ENCODE results near the gene ANKMY1.

ANKMY1 gene

DNA sequence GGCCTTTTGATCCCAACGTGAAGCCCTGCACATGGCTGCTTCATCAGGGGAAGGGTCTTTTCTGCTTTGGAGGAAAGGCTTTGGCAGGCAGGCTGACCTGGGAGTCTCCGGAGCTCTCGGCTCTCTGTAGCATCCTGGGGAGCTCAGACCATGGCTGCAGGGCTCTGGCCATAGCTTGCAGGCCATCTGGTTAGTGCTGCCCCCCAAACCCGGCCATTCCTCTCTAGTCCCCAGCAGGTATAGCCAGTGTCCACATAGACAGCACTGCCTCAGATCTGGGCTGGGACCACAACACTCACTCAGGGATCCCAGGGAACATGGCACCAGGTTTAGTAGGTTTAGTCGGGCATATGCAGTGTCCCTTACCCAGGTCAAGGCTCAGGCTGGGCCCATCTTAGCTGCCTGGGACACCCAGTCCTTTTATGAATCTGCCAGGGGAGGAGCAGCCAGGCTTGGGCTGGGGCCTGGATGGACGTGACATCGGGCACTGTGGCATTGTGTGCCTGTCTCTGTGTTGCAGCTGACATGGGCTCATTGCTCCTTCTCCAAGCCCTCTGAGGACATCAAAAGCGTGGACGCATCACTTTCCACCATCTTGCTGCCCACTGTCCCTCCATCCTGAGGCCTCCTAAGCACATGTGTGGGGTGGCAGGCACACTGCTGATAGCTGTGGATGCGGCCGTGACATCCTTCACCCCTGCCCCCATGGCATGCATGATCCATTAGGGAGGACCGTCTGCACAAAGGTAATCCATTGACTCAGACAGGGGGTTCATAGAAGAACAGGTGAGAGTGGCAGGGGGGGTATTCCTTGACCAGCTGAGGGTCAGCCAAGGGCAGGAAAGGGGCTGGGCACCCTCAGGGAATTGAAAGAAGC, 48.3 kb upstream of the ANKMY1 start (continued):
- TF ChIP-seq, protein P1, sequence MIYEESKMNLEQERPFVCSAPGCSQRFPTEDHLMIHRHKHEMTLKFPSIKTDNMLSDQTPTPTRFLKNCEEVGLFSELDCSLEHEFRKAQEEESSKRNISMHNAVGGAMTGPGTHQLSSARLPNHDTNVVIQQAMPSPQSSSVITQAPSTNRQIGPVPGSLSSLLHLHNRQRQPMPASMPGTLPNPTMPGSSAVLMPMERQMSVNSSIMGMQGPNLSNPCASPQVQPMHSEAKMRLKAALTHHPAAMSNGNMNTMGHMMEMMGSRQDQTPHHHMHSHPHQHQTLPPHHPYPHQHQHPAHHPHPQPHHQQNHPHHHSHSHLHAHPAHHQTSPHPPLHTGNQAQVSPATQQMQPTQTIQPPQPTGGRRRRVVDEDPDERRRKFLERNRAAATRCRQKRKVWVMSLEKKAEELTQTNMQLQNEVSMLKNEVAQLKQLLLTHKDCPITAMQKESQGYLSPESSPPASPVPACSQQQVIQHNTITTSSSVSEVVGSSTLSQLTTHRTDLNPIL (CRISPR knock-in tag; IDR thresholded peaks at IDR 0.05; ENCODE audit: low read depth): no peak
- no peak for TF ChIP-seq ZNF8 (CRISPR knock-in tag; IDR thresholded peaks at IDR 0.05)
- no peak for TF ChIP-seq ISL1 (CRISPR knock-in tag; IDR thresholded peaks at IDR 0.05)
- TF ChIP-seq ARNTL (CRISPR knock-in tag; IDR thresholded peaks at IDR 0.05; ENCODE audit: borderline replicate concordance, low read depth): no peak
- TF ChIP-seq BACH2 (CRISPR knock-in tag; IDR thresholded peaks at IDR 0.05; ENCODE audit: borderline replicate concordance): no peak

DNA sequence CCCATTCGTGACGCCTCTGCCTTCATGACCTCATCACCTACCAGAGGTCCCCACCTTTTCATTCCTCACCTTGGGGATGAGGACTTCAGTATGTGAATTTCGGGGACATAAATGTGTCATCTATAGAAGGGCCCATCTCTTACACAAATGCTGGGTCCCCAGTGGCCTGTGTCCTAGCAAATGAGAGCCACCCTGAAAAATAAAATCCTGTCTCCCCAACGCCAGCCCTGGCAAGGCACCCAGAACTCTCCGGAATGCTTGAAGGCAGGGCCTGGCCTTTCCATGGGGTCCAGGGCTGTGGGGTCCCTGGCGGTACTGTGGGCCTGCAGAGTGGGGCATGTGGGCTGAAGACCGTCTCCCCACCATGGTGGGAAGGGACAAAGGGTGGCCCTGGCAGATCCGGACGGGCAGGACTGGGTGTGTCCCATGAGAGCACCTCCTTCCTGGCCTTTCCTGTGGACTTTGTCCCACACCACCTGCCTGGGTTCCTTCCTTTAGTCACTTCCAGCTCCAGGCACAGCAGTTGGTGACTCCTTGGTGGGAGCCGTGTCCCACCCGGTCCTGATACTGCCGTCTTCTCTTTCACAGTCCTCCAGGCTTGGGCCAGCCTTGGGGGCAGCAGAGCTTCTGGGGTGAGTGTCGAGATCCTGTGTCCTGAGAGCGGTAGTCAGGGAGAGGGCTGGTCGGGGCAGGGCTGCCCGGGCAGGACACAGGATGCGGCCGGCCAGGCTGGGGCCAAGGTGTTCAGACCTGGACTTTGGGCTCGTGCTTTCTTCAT, 47.3 kb upstream of the ANKMY1 start:
- no peak for ATAC-seq
- TF ChIP-seq ISL1 (CRISPR knock-in tag; IDR thresholded peaks at IDR 0.05) (no peak), ZNF70 (CRISPR knock-in tag; IDR thresholded peaks at IDR 0.05) (no peak), ESRRG (CRISPR knock-in tag; IDR thresholded peaks at IDR 0.05) (no peak), TCF4 (CRISPR knock-in tag; IDR thresholded peaks at IDR 0.05; ENCODE audit: borderline replicate concordance) (no peak), TOX (CRISPR knock-in tag; IDR thresholded peaks at IDR 0.05; ENCODE audit: borderline replicate concordance) (no peak), OSR1 (CRISPR knock-in tag; IDR thresholded peaks at IDR 0.05) (no peak), RARB (CRISPR knock-in tag; IDR thresholded peaks at IDR 0.05) (no peak), GLIS3 (CRISPR knock-in tag; IDR thresholded peaks at IDR 0.05) (no peak), ARNTL (CRISPR knock-in tag; IDR thresholded peaks at IDR 0.05; ENCODE audit: borderline replicate concordance, low read depth) (no peak), ZNF565 (CRISPR knock-in tag; conservative IDR thresholded peaks at IDR 0.05; ENCODE audit: low read depth) (no peak), ZNF8 (CRISPR knock-in tag; IDR thresholded peaks at IDR 0.05) (no peak), ZFP3 (CRISPR knock-in tag; IDR thresholded peaks at IDR 0.05) (no peak), BACH2 (CRISPR knock-in tag; IDR thresholded peaks at IDR 0.05; ENCODE audit: borderline replicate concordance) (no peak), CSDC2 (CRISPR knock-in tag; IDR thresholded peaks at IDR 0.05) (no peak), ZC3H10 (CRISPR knock-in tag; IDR thresholded peaks at IDR 0.05) (no peak)
- TF ChIP-seq, protein P2, sequence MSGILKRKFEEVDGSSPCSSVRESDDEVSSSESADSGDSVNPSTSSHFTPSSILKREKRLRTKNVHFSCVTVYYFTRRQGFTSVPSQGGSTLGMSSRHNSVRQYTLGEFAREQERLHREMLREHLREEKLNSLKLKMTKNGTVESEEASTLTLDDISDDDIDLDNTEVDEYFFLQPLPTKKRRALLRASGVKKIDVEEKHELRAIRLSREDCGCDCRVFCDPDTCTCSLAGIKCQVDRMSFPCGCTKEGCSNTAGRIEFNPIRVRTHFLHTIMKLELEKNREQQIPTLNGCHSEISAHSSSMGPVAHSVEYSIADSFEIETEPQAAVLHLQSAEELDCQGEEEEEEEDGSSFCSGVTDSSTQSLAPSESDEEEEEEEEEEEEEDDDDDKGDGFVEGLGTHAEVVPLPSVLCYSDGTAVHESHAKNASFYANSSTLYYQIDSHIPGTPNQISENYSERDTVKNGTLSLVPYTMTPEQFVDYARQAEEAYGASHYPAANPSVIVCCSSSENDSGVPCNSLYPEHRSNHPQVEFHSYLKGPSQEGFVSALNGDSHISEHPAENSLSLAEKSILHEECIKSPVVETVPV (CRISPR knock-in tag; IDR thresholded peaks at IDR 0.05): no peak
- TF ChIP-seq, protein P3, sequence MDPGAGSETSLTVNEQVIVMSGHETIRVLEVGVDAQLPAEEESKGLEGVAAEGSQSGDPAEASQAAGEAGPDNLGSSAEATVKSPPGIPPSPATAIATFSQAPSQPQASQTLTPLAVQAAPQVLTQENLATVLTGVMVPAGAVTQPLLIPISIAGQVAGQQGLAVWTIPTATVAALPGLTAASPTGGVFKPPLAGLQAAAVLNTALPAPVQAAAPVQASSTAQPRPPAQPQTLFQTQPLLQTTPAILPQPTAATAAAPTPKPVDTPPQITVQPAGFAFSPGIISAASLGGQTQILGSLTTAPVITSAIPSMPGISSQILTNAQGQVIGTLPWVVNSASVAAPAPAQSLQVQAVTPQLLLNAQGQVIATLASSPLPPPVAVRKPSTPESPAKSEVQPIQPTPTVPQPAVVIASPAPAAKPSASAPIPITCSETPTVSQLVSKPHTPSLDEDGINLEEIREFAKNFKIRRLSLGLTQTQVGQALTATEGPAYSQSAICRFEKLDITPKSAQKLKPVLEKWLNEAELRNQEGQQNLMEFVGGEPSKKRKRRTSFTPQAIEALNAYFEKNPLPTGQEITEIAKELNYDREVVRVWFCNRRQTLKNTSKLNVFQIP (CRISPR knock-in tag; IDR thresholded peaks at IDR 0.05; ENCODE audit: borderline replicate concordance, low read depth): no peak
- TF ChIP-seq, protein P4, sequence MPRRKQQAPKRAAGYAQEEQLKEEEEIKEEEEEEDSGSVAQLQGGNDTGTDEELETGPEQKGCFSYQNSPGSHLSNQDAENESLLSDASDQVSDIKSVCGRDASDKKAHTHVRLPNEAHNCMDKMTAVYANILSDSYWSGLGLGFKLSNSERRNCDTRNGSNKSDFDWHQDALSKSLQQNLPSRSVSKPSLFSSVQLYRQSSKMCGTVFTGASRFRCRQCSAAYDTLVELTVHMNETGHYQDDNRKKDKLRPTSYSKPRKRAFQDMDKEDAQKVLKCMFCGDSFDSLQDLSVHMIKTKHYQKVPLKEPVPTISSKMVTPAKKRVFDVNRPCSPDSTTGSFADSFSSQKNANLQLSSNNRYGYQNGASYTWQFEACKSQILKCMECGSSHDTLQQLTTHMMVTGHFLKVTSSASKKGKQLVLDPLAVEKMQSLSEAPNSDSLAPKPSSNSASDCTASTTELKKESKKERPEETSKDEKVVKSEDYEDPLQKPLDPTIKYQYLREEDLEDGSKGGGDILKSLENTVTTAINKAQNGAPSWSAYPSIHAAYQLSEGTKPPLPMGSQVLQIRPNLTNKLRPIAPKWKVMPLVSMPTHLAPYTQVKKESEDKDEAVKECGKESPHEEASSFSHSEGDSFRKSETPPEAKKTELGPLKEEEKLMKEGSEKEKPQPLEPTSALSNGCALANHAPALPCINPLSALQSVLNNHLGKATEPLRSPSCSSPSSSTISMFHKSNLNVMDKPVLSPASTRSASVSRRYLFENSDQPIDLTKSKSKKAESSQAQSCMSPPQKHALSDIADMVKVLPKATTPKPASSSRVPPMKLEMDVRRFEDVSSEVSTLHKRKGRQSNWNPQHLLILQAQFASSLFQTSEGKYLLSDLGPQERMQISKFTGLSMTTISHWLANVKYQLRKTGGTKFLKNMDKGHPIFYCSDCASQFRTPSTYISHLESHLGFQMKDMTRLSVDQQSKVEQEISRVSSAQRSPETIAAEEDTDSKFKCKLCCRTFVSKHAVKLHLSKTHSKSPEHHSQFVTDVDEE (CRISPR knock-in tag; IDR thresholded peaks at IDR 0.05): no peak
- TF ChIP-seq, protein P1 (CRISPR knock-in tag; IDR thresholded peaks at IDR 0.05; ENCODE audit: low read depth): no peak
- TF ChIP-seq, protein P5, sequence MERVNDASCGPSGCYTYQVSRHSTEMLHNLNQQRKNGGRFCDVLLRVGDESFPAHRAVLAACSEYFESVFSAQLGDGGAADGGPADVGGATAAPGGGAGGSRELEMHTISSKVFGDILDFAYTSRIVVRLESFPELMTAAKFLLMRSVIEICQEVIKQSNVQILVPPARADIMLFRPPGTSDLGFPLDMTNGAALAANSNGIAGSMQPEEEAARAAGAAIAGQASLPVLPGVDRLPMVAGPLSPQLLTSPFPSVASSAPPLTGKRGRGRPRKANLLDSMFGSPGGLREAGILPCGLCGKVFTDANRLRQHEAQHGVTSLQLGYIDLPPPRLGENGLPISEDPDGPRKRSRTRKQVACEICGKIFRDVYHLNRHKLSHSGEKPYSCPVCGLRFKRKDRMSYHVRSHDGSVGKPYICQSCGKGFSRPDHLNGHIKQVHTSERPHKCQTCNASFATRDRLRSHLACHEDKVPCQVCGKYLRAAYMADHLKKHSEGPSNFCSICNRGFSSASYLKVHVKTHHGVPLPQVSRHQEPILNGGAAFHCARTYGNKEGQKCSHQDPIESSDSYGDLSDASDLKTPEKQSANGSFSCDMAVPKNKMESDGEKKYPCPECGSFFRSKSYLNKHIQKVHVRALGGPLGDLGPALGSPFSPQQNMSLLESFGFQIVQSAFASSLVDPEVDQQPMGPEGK (CRISPR knock-in tag; IDR thresholded peaks at IDR 0.05; ENCODE audit: borderline replicate concordance): no peak
